Ureter (tissue), 1 donor: ENCODE measurements around the gene HIF3A. TPM values are rescaled to one million over a fixed set of nuclear protein-coding genes. Genes with fewer than 3 reads are reported as not detected.

ENCODE experiments used
- DNase-seq: peaks from one replicate; pipeline ENCODE4 v3.0.0-alpha.2; 2020; ENCODE audit warnings: low spot score
- total RNA-seq: library from RNA; stranded (reverse); gene quantifications from one replicate; pipeline ENCODE4 v1.2.4, GENCODE V29; 2023
- donor health status: DM: yes; HTN: yes; CAD: no.

Gene HIF3A
- total RNA-seq, 1 donor from 2014 or later: 108 TPM

DNA sequence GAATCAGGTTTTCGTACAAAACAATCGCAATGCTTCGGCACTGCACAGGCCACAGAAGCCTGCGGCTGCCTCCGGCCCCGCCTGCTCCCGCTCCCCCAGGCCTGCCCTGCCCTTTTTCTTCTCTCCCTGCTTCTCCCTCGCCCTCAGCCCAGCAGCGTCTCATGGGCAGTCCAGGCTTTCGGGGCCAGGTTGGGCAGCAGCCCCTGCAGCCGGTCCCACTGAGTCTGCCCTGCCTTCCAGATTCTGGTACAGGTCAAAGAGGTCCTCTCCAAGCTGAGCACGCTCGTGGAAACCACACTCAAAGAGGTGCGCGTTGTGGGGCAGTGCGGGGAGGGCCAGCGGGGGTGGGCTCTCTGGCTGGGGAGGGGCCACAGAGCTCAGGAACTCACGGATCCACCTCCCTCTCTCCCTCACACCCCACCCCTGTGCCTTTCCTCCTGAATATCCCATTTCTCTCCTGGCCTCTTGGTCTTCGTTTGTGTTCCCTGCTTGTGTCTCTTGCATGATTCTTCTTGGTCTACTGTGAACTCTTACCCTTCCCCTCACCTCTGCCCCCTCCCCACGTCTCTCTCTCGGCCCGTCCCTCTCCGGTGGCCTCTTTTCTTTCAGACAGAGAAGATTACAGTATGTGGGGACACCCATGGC lies 86.5 kb downstream of the HIF3A start:
- DNase-seq: no peak

DNA sequence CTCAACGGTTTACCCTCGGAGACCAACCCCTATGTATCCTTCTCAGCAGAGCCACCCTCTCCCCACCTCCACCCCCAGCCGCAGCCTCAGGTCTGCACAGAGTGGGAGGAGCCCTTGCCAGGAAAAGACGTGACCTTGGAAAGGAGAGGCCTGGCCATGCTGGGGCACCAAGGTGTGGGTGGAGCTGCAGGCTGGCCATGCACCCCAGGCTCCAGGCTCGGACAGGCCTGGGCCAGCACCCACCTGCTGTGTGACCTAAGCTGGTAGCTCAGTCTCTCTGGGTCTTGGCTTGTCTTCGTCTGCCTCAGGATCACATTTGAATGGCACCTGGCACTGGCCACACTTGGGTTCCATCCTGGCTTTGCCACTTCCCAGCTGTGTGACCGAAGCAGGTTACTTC lies 87.0 kb downstream of the HIF3A start:
- no peak for DNase-seq

DNA sequence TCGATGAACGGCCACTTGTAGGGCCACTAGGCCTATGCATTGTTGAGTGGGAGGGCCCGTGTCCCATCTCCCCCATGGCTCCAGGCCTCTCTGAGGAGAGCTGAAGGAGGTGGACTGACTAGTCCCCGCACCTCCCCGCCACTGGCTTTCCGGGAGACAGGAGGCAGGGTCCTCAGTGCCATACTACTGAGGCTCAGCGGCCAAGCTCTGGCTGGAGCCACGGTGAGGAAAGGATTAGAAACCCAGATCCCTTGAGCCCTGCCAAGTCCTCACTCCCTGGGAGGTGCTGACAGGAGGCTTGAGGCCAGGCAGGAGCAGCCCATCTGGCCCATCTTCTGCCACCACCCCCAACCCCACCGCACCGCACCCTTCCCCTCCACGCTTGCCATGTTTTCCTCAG lies 87.6 kb downstream of the HIF3A start:
- no peak for DNase-seq

DNA sequence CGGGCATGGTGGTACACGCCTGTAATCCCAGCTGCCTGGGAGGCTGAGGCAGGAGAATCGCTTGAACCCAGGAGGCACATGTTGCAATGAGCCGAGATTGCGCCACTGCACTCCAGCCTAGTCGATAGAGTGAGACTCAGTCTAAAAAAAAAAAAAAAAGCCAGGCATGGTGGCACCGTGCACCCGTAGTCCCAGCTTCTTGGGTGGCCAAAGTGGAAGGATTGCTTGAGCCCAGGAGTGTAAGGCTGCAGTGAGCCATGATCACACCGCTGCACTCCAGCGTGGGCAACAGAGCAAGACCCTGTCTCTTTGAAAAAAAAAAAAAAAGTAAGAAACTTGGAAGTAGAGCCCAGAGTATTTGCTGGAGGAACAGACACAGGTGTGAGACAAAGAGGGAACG lies 88.8 kb downstream of the HIF3A start:
- DNase-seq: no peak

DNA sequence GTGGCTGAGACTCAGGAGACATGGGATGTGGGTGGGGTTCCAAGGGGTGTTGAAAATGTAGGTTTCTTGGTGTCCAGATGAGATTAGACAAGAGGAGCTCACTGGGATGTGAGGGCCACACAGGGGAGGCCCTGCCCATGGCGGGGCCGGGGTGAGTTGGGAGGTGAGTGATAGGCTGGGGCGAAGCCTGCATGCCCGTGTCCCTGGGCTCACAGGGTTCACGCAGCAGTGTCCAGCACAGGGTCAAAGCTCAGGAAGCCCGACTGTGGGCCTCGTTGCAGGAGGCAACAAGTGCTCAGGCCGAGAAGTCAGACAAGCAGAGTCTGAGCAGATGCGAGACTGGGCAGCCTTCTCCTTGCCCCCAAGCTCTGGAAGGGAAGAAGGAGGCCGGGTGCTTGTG lies 89.3 kb downstream of the HIF3A start:
- DNase-seq: no peak

DNA sequence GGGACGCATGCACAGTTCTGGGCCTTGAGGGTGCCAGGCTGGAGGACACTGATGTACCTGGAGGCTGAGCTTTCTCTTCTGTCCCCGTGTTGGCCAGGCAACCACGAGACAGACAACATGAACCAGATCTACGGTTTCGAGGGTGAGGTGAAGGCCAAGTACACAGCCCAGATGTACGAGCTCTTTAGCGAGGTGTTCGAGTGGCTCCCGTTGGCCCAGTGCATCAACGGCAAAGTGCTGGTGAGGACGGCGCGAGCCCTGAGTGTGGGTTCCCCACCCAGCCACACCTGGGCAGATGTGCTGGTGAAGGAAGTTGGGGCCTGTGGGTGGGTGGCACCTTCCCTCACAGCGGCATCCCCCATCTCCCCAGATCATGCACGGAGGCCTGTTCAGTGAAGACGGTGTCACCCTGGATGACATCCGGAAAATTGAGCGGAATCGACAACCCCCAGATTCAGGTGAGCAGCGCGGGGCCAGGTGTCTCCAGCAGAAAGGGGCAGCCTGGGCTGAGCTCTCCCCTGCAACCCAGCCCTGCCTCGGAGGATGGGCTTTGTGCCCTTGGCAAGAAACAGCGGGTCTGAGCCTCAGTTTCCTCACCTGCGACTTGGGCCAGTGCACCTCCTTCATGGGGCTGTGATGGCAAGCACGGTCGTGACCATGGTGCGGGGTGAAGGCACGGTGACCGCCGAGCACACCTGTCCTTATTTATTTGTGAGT lies 90.3 kb downstream of the HIF3A start:
- DNase-seq: no peak

DNA sequence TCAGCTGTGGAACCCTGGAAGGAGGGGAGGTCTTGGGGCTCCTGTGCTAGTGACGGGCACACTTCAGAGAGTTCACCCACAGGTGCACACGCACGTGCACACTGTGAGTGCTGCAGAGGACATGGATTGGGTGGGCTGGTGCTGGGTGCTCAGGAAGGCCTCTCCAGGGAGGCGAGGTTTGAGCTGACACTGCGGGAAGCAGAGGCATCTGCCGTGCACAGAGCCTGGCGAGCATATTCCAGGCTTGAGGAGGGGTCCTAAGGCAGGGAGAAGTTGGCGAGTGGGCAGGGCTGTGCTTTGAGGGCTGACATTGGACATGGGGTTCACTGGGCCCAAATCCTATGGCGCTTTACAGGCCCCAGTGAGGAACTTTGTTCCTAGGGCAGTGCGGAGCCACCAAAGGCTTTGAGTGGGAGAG lies 90.9 kb downstream of the HIF3A start:
- DNase-seq: no peak

DNA sequence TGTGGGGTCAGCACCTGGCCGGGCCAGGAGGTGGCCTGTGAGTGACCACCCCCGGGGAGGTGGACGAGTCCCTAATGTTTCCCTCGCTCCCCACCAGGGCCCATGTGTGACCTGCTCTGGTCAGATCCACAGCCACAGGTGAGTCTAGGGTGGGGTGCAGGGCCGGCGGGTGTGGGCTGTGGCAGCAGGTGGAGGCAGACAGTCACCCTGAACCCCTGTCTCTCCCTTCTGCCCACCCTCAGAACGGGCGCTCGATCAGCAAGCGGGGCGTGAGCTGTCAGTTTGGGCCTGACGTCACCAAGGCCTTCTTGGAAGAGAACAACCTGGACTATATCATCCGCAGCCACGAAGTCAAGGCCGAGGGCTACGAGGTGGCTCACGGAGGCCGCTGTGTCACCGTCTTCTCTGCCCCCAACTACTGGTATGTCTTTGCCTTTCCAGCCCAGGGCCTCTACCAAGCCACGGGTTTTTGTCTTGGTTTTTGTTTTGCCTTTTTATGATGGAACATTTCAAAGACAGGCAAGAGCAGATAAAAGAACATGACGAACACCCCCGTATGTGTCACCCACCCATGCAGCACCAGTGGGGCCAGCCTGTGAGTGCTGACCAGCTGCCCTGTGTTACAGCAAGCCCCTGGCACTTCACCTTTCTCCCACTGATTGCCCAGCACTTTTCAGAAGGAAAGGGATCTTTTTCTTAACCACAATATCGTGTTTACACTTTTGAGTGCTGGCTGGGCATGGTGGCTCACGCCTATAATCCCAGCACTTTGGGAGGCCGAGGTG lies 91.7 kb downstream of the HIF3A start:
- no peak for DNase-seq

DNA sequence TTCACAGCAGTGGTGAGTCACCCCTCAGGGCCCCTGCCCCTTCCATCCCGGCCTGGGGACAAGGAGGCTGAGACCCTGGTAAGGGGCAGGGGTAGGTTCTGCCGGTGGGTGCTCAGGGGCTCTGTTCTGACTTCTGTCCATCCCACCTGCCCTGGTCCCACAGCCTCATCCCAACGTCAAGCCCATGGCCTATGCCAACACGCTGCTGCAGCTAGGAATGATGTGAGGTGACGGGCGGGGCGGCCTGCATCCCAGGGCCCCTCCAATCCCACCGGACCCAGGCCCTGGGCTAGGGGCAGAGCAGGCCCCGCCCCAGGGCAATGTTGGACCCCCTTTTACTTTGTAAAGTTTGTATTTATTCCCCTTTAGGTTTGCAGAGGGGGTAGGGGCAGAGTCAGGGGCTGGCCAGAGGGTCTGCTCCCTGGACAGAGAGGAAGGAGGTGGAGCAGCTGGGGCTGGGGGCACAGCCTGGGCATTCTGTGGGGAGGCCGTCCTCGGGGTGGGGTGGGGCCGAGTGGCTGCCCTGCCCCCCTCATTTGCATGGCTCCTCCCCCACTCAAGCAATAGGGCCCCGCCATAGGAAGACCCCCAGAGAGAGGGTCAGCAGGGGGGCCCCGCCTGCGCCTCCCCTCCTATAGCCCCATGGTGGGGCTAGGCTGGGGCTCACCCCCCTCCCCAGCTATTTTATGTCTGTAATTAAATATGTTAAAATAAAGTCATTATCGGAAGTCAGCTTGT lies 93.4 kb downstream of the HIF3A start:
- DNase-seq: no peak

DNA sequence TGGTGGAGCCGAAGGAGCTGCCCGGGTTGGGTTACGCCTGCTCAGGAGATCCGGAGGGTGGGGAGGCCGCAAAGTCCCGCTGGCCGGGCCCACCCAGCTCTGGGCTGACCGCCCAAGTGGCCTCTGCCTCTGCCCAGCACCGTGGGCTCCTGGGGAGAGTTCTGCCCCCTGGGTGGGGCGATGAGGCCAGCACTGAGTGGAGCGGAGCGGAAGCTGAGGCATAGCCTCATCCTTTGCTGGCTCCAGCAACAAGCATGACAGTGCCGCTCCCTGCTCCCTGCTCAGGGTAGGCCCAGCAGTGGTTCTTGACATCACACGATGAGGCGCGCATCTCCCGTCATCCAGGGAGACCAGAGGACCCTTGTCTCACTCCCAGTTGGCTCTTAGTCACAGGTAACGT lies 94.0 kb downstream of the HIF3A start:
- no peak for DNase-seq

DNA sequence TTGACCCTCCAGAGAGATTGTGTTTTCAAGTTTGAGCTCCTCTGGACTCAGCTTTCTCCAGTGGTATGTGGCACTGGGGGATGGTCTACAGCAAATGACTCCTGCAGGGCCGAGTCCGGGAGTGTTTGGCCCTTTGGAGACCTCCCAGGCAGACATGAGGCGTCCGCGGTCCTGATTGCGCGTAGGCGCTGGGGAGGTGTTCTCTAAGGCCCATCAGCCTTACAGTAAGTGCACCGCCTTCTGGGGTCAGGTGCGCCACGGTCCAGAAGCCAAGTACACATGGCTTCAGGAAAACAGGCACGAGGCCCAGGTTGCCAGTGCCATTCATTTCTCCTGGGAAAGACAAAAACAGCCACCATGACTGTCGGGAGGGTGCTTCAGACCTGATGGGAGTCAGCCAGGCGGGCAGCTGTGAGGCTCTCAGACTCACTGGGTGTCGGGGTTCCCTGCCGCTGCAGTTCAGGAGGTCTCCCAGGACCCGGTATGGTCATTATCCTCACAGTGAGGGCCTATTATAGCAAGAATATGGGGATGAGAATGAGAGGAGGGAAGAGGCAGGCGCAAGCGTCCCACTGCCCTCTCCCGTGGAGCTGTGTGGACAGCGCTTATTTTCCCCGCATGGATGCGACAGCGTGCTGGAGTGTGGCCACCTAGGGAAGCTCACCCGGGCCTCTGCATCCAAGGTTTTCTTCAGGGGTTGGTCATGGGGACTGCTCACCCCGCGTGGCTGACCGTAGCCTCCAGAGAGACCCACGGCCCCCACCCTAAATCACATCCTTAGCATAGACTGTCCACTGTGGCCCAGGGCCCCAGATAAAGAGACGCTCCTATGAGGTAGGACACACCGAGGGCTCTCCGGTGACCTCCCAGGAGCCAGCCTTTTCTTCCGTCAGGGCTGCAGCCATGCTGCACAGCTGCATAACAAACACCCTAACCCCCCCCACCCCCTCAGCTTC lies 94.7 kb downstream of the HIF3A start:
- DNase-seq: no peak

DNA sequence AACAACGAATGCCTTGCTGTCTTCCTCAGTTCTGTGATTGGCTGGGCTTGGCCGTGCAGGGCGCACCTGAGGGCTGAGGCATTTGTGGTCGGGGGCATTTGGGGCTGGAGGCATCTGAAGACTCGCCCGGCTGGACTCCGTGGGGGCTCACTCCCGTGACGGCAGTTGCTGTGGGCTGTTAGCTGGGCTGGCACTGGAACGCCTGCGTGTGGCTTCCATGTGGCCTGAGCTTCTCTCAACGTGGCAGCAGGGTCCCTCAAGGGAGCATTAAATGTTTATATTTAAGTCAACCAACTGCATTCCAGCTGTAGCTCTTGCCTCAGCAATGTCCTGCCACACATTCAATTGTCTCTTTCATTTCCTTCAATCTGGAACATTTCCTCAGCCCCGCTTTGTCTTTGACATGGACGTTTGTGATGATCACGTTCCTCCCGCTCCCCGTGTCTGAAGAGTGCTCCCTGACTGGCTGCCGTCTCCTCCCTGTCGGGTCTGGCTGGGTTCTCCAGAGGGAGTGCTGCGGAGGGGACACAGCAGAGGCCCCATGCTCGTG lies 95.5 kb downstream of the HIF3A start:
- DNase-seq: no peak

DNA sequence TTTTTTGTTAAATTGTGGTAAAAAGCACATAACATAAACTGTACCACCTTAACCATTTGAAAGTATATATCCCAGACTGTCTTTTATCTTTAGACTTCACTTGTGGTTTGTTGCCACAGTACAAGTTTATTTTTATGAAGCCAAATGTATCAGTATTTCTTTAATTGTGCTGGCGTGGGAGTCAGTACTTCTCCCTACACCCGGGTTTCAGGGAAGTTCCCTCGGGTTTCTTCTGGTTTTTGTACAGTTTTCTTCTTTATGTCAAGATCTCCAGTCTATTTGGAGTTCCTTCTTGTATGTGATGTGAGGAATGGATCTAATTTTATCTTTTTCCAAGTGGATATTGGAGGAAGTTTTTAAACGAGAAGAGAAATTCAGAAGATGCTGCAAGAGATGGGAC lies 96.0 kb downstream of the HIF3A start:
- no peak for DNase-seq

Other genes starting within 250 kb of the HIF3A start
- not detected for gene IGFL3, start 172.4 kb upstream of the HIF3A start, total RNA-seq
- gene IGFL2, start 148.8 kb upstream of the HIF3A start, total RNA-seq: not detected
- 1.9 TPM for gene IGFL1, start 67.3 kb upstream of the HIF3A start, total RNA-seq
- 91.3 TPM for gene PPP5C, start 50.0 kb downstream of the HIF3A start, total RNA-seq
- gene CCDC8, start 116.5 kb downstream of the HIF3A start, total RNA-seq: 10.7 TPM
- gene PNMA8C, start 131.9 kb downstream of the HIF3A start, total RNA-seq: 0.23 TPM
- 6.4 TPM for gene PNMA8A, start 174.5 kb downstream of the HIF3A start, total RNA-seq
- gene PNMA8B, start 198.8 kb downstream of the HIF3A start, total RNA-seq: 1.1 TPM